GM20431 (cell line): Measurements from ENCODE around the gene CD247.
"Not testable (repeated sequence)": the region's sequence is repeated elsewhere in the genome, so short reads cannot be mapped to it uniquely, and the experiment has no call there.

Experiments used
- in situ Hi-C: fragments of 300-500 bp; cut with MseI, MboI; formaldehyde crosslinking; loops from one replicate; pipeline ENCODE4 v1.15.0; 2020; ENCODE audit warnings: low sequenced_read_pairs; ENCODE audit not compliant: unreplicated experiment

CD247 gene

DNA sequence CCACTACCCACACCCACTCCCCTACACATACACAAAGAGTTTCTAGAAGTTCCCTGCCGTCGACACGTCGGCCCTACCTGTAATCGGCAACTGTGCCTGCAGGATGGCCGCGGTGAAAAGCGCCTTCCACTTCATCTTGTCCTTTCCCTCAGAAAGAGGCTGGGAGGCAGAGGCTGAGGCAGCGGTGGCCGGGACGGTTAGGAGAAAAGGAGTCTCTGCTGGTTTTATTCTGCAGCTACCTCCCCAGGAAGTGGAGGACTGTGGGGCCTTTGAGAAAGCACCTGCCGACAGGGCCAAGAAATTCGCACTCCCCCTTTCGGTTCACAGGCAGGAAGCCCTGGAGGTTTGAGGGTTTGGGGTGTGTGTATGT, at the start of gene CD247:
CD247 (minus strand) TSS at position 199 of the 370 bp plus-strand sequence; CDS start at position 135, 64 bp downstream.
- in situ Hi-C loops = no loop called here

GRCh38 chr1:167567663-167568062, 49.3 kb upstream of the CD247 start:
- in situ Hi-C loops = no loop called here

- in situ Hi-C loops = no loop called here
Measured at GRCh38 chr1:167566766-167567165, 48.4 kb upstream of the CD247 start.

DNA sequence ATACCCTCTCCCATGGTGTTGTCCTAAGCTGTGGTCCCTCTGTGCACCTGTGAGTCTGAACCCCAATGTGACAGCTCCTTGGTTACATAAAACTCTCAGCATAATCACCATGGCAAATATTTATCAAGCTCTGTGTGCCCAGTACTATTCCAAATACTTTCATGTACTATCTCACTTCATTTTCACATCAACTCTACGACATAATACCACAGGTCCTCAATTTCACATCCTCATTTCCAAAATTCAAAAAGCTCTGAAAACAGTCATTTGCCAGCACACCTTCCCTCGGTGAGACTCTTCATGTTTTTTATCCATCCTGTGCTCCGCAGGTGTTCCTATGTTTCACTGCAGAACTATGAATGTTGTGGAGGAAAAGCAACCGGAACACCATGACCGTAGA, 47.6 kb upstream of the CD247 start:
- in situ Hi-C loops = no loop called here

- in situ Hi-C loops = no loop called here
Measured at GRCh38 chr1:167564612-167565270, 46.4 kb upstream of the CD247 start.

DNA sequence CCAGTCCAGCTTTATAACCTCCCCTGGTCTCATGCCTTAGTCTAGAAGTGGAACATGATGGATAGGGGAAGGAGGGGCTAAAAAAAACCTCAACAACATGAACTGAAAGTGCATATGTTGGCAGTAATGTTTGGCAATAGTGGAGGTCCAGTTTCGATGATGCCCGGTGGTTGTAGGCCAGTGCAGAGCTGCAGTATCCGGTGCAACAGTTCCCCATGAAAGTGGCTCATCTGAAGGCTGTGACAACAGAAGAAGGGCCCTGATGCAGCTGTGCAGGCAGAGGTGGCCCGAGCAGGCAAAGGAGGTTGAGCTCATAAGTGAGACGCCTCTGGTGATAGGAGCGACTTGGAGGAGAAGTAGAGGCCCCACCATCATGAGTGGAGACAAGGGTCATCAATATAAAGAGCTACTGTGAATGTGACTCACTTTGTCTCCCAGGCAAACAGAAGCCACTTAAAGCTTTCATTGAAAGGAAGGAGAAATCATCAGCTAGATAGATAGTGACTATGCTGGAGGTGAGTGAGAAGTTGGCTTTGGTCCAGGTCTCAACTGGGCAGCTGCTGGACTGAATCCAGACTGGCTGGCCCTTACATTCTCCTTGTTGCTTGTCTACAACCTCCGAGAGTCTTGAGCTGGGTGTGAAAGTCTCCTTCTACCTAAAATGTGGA, 45.4 kb upstream of the CD247 start:
- in situ Hi-C loops = no loop called here

GRCh38 chr1:167562702-167563101, 44.4 kb upstream of the CD247 start:
- in situ Hi-C loops = no loop called here

DNA sequence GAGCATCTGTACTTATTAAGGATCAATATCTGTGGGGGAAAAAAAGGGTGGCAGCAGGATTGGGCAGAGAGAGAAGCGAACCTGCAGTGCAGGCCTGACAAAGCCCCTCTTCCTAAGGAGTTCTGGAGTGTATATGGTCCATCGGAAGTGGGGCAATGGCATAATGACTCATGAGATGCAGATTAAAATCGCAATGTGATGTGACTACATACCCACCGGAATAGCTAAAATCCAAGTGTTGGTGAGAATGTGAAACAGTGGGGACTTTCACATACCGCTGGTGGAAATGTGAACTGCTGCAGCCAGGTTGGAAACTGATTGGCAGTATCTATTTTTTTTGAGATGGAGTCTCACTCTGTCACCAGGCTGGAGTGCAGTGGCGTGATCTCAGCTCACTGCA, 43.4 kb upstream of the CD247 start:
- in situ Hi-C loops = no loop called here

GRCh38 chr1:167555971-167556714, 37.8 kb upstream of the CD247 start:
- in situ Hi-C loops = no loop called here

GRCh38 chr1:167555072-167555471, 36.7 kb upstream of the CD247 start:
- in situ Hi-C loops = not testable (repeated sequence)

DNA sequence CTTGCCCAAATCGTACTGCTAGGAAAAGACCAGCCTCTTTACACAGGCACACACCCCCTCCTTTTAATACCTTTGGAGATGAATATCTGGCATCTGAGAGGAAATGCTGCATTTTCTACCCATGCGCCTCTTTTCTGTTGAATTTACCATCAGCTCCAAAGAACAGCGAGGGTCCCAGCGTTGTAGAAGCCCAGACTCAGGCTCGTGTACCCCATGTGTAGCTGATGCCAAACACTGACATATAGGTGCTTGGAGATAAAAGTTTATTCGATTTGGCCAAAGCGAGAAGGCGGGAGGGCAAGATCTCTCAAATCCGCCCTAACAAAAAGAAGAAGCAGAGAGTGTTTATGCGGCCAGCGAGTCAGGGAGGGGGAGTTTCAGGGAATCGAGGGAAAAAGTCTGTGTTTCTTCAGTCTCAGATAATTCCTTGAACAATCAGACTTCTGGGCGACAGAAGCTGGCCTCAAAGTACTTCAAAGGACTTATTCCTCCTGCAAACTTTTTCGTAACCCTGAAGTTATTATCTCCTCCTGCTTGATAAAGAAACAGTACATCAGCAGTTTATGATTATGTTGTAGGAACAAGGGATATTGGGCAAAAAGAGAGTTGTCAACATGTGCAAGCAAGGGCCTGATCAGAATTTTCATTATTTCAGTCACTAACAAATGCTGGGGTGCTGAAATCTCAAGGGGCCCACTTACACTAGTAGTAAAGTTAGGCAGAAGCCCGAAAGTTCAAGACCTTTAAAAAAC, 35.9 kb upstream of the CD247 start:
- in situ Hi-C loops = no loop called here

DNA sequence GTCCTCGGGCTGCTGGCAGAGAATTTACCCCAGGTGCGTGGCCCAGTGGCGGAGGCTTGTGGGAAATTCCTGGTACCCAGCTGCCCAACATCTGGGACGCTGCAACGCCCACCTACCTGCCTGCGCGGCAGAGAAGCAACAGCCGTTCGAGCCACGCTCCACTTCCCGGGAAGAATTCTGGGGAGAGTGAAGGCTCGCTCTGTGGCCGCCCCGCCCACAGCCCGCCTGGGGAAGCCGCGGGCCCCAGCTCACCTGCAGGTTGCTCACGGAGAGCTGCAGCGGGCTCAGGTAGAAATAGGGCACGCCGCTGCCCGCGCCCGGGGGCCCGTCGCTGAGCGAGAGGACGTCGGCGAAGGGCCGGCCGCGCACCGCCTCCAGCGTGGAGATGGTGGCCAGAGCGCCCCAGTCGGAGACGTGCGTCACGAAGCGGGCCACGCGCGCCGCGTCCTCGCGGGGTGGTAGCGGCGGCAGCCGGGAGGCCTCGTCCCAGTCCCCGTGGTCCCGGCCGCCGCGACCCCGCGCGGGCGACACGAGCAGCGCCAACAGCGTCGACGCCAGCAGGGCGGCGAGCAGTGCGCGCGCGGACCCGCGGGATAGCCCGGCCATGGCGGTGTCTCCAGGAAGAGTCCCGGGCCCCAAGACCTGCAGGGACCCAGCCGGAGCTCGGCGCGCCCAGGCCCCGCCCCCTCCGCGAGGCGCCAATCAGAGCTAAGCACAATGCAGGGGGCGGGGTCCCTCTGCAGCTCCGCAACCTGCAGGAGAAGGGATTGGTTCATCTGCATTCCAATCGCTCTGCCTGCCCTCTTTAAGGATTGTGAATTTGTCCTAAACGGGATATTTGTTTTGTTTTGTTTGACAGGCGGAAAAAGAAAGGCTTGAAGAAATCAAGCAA, 35.1 kb upstream of the CD247 start, which contains the start of gene CREG1:
CREG1 (minus strand) TSS at position 627 of the 892 bp plus-strand sequence.
- in situ Hi-C loops = no loop called here

DNA sequence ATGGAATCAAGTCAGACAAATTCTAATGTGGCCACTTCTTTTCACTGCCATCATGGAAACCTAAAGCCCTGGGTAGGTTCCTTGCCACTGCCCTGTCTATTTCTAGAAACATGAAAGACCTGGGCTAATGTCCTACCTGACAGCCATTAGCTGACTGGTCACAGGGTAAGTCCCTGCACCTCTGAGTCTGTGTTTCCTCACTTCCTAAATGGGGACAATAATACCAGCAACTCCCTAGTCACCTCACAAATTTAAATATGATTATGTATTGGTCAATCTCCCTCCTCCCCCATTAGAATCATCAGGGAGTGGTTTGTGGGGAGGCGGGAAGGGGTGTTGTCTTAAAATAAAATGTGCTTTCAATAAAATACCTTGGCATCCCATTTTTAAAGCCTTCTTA, 33.0 kb upstream of the CD247 start:
- in situ Hi-C loops = no loop called here

- in situ Hi-C loops = loop anchor here (25.0 kb wide), 1 partner anchor 486 kb away; no protein-coding TSS in a partner anchor
Measured at GRCh38 chr1:167548059-167548932, 30.0 kb upstream of the CD247 start.

GRCh38 chr1:167546935-167547334, 28.6 kb upstream of the CD247 start:
- in situ Hi-C loops = loop anchor here (25.0 kb wide), 1 partner anchor 485 kb away; no protein-coding TSS in a partner anchor

DNA sequence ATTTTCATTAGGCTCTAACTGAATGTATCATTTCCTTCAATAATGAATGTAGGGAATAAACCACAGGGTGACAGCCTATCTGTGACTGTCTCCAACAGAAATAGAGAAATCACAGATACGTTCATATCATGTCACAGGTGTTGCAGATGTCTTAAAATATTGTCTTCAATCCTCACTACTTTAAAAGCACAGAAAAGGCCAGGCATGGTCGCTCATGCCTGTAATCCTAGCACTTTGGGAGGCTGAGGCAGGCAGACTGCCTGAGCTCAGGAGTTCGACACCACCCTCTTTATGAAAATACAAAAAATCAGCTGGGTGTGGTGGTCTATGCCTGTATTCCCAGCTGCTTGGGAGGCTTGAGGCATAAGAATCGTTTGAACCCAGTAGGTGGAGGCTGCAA, 27.0 kb upstream of the CD247 start:
- in situ Hi-C loops = loop anchor here (25.0 kb wide), 1 partner anchor 483 kb away; no protein-coding TSS in a partner anchor

GRCh38 chr1:167544447-167545093, 26.2 kb upstream of the CD247 start:
- in situ Hi-C loops = loop anchor here (25.0 kb wide), 1 partner anchor 482 kb away; no protein-coding TSS in a partner anchor
